Astrocyte of the spinal cord (primary cell): ENCODE results near the gene SCN1A.
A peak's percentile ranks its signal among the peaks of the same experiment; 100 is the strongest.

ENCODE experiments used
- DNase-seq: peaks from one replicate; pipeline ENCODE4 v3.0.0; 2011; ENCODE audit warnings: low read depth, low spot score
- H3K4me3 ChIP-seq: 2 replicates; pipeline ENCODE4 v1.5.1; 2011; ENCODE audit warnings: low read depth, mild to moderate bottlenecking, low read length, moderate library complexity
- in situ Hi-C: cut with HindIII; loops from 2 replicates; pipeline ENCODE4 v1.10.0; 2017; ENCODE audit warnings: low sequenced_read_pairs
- TF ChIP-seq, protein P1 (sequence below): IDR thresholded peaks from 2 replicates; pipeline ENCODE4 v1.5.1; 2012; ENCODE audit warnings: low read depth, mild to moderate bottlenecking, low read length, inconsistent platforms

SCN1A gene

DNA sequence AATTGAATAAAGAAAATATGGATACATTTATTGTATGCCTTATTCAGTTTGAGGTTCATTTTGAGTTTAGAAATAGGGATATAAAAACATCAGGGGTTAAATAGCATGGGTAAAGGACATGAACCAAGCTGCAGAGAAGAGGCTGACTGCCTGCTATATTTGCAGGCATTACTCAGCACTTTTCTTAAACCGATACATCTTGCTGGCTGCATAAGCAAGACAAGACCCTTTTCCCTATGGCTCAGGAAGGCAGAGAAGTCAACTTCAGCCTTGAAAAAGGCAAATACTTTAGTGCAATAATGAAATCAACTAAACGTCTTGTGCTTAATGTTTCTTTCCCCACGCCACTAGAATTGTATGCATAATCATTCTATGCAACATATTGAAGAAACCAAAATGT lies 36.4 kb downstream of the SCN1A start:
- no peak overlapping the region for H3K4me3 ChIP-seq
- in situ Hi-C loops: no loop called here
- TF ChIP-seq, protein P1, sequence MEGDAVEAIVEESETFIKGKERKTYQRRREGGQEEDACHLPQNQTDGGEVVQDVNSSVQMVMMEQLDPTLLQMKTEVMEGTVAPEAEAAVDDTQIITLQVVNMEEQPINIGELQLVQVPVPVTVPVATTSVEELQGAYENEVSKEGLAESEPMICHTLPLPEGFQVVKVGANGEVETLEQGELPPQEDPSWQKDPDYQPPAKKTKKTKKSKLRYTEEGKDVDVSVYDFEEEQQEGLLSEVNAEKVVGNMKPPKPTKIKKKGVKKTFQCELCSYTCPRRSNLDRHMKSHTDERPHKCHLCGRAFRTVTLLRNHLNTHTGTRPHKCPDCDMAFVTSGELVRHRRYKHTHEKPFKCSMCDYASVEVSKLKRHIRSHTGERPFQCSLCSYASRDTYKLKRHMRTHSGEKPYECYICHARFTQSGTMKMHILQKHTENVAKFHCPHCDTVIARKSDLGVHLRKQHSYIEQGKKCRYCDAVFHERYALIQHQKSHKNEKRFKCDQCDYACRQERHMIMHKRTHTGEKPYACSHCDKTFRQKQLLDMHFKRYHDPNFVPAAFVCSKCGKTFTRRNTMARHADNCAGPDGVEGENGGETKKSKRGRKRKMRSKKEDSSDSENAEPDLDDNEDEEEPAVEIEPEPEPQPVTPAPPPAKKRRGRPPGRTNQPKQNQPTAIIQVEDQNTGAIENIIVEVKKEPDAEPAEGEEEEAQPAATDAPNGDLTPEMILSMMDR: no peak
- DNase-seq: peak; percentile 39

DNA sequence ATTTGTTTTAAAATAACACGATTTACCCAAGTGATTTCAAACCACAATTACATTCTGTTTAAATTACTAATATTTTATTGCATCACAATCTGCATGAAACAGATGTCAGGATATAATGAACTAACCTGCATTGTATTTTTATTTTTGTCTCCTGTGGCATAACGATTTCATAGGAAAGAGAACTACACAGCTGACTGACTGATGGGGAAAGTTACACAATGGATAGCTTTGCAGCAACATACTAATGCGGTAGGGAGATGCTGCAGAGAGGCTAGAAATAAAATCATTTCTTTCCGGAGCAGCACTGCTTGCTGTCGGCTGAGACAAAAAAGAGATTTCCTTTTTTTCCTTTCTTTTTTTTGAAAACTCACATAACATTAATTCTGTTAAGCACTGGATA lies 36.9 kb downstream of the SCN1A start:
- peak; percentile 4 for DNase-seq

DNA sequence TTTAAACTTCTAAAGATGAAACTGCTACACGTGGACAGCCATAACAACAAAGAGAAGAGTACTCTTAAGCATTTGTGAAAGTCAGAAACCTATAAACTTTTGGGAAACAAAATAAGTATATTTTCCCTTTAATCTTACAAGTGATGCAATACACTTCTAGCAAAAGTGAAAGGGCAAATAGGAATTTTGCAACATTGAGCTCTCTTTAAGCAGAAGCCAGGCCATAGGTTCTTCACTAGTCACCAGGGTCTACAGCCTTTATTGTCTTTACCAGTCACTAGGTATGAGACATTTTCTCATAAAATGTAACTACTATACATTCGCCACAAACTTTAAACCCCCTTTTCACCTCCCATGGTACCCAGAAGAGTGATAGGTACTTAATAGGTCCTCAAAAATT lies 37.5 kb downstream of the SCN1A start:
- no peak overlapping the region for H3K4me3 ChIP-seq
- DNase-seq: no peak
- TF ChIP-seq, protein P1: no peak
- in situ Hi-C loops: no loop called here

More for the DNA sequence above, 36.9 kb downstream of the SCN1A start:
- H3K4me3 ChIP-seq: no peak overlapping the region
- TF ChIP-seq, protein P1: no peak
- in situ Hi-C loops: no loop called here

DNA sequence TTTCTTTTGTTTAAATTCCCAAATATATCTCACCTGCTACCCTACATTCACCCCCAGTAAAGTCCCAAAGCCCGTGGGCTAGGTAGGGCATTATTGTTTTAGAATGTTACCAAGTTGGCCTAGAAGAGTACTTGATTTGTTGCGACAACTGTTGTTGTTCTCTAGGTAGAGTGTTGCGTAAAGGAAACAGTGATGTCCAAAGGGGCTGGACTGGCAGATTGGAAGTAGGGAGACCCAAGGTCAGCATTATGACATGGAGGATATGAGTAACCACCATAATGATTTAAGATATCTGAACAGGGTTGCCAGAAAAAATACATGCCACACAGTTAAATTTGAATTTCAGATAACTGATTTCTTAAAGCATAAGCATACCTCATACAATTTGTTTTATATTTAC lies 39.2 kb downstream of the SCN1A start:
- peak; percentile 20 for DNase-seq
- no peak overlapping the region for H3K4me3 ChIP-seq
- TF ChIP-seq, protein P1: no peak
- in situ Hi-C loops: no loop called here

DNA sequence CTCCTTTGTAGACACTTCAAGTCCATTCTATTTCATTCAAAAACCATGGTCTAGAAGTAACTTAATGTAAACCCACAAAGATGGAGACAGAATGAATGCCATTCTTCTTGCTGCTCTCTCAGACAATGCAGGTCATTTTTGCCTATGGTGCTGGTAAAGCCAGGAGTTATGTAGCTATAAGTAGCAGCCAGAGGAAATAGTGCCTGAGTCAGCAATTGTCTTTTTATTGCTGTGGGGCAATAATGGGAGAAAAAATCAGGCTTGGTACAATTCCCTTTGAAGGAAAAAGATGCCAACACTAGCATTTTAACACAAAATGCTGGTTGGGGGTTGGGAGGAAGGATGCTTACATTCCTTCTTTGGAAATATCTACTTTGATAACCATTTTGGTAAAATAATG lies 43.5 kb downstream of the SCN1A start:
- no peak for DNase-seq
- H3K4me3 ChIP-seq: no peak overlapping the region
- TF ChIP-seq, protein P1: no peak
- in situ Hi-C loops: no loop called here

DNA sequence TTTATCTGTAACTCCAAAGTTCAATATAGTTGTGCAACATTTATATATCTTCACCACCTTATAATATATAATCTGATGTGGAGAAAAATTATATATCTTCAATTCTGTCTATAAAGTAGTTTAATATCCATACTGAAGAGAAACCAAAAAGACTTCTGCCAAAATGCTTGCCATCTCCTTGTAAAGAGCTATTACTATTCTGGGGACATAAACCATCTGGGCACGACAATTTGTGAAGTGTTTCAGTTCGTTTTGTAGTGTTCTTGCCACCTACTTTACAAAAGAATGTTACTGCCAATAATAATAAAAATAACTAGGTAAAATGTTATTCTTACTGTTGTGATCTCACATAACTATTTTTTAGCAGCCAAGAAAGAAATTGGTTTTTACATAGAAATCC lies 45.1 kb downstream of the SCN1A start:
- in situ Hi-C loops: no loop called here
- TF ChIP-seq, protein P1: no peak
- no peak for DNase-seq
- no peak overlapping the region for H3K4me3 ChIP-seq

DNA sequence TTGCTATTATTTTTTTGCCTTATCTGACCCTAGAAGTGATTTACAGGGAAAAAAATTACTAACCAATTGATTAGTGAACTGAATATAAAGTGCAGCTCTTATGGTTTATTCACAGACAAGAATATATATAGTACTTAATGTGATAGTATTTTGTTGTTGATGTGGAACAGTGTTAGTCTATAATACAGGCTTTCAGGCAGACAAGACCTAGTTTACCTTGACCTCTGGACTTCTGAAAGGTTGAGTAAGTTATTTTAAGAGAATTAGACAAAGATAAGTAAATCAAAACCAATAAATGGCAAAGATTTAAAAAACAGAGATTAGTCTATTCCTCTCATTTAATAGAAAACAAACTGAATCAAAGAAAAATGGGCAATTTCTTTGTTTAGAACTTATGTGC lies 46.0 kb downstream of the SCN1A start:
- TF ChIP-seq, protein P1: no peak
- H3K4me3 ChIP-seq: no peak overlapping the region
- in situ Hi-C loops: no loop called here
- no peak for DNase-seq
